B cell (primary cell): ENCODE results near the gene SIK3. TPM values are rescaled to one million over a fixed set of nuclear protein-coding genes. Genes with fewer than 3 reads are reported as not detected.

Experiments used
- ATAC-seq: fragments of 200-7000 bp; cut with Tn5 transposase; one replicate; pipeline ENCODE4 v1.10.0; 2021; ENCODE audit warnings: low read depth, mild to moderate bottlenecking, moderate number of reproducible peaks, moderate library complexity
- CTCF ChIA-PET: fragments of 350-600 bp; sonication (Branson Sonifier 250); formaldehyde crosslinking; loops from one replicate; lab custom pipeline; 2021; ENCODE audit warnings: antibody characterized with exemption, inconsistent platforms; lab: Charles Lee
- POLR2A ChIA-PET: fragments of 350-600 bp; sonication (Branson Sonifier 250); formaldehyde crosslinking; loops from one replicate; lab custom pipeline; 2021; ENCODE audit warnings: antibody characterized with exemption; lab: Charles Lee
- DNase-seq: peaks from one replicate; pipeline ENCODE4 v3.0.0; 2013
- H2AFZ ChIP-seq: 2 replicates; pipeline ENCODE4 v1.6.1; 2012; ENCODE audit warnings: mild to moderate bottlenecking, low read depth, low read length; ENCODE audit not compliant: insufficient read depth, poor library complexity, severe bottlenecking
- H3K27ac ChIP-seq, 2 donors: 1 replicate in 1 of 2; 2 replicates in 1 of 2; pipeline ENCODE4 v1.5.1; 2012 to 2013; ENCODE audit warnings: low read length in 2 of 2, mild to moderate bottlenecking in 2 of 2, moderate library complexity in 1 of 2
- H3K27me3 ChIP-seq, 4 experiments: fragments of 200-600 bp in 1 of 4; sonication (generic) in 1 of 4; replicated peaks in 1 of 4; 1 replicate in 2 of 4; 2 replicates in 2 of 4; pipeline versions ENCODE4 v1.6.1 to v1.7.0; 2013 to 2016; ENCODE audit warnings: low read length in 3 of 4, mild to moderate bottlenecking in 2 of 4, mixed read lengths in 1 of 4, moderate library complexity in 1 of 4; ENCODE audit not compliant: insufficient read depth in 4 of 4, control insufficient read depth in 3 of 4; ENCODE audit errors: control extremely low read depth in 1 of 4
- H3K36me3 ChIP-seq, 2 experiments: replicated peaks in 1 of 2; 1 replicate in 1 of 2; 2 replicates in 1 of 2; pipeline versions ENCODE4 v1.6.1 to v1.7.1; 2013; ENCODE audit warnings: low read length in 1 of 2; ENCODE audit not compliant: insufficient read depth in 2 of 2, control insufficient read depth in 1 of 2; ENCODE audit errors: control extremely low read depth in 1 of 2, extremely low read depth in 1 of 2
- H3K4me1 ChIP-seq, 2 donors: fragments of 200-600 bp in 1 of 2; sonication (generic) in 1 of 2; 1 replicate in 1 of 2; 2 replicates in 1 of 2; pipeline versions ENCODE4 v1.5.1 to v1.6.1; 2013 to 2017; ENCODE audit warnings: low read length in 2 of 2; ENCODE audit not compliant: control insufficient read depth in 2 of 2, insufficient read depth in 2 of 2
- H3K4me2 ChIP-seq: replicated peaks from 2 replicates; pipeline ENCODE3; 2012; ENCODE audit warnings: mild to moderate bottlenecking, low read depth, low read length; ENCODE audit not compliant: poor library complexity, severe bottlenecking
- H3K4me3 ChIP-seq, 5 experiments: fragments of 200-600 bp in 1 of 5; sonication (generic) in 1 of 5; 1 replicate in 3 of 5; 2 replicates in 2 of 5; pipeline versions ENCODE4 v1.5.1 to v1.7.0; 2011 to 2016; ENCODE audit warnings: low read length in 4 of 5, mild to moderate bottlenecking in 4 of 5, low read depth in 2 of 5, control low read depth in 1 of 5, moderate library complexity in 1 of 5; ENCODE audit not compliant: insufficient read depth in 1 of 5; ENCODE audit errors: control extremely low read depth in 1 of 5, extremely low read depth in 1 of 5
- H3K79me2 ChIP-seq: fragments of 200-600 bp; sonication (generic); one replicate; pipeline ENCODE4 v1.6.0; 2016; ENCODE audit warnings: low read length; ENCODE audit not compliant: control insufficient read depth, insufficient read depth
- H3K9ac ChIP-seq: fragments of 200-600 bp; sonication (generic); 2 replicates; pipeline ENCODE4 v1.6.1; 2017; ENCODE audit warnings: mild to moderate bottlenecking, low read length, moderate library complexity
- H3K9me3 ChIP-seq, 3 donors: one replicate each; pipeline versions ENCODE4 v1.6.1 to v1.7.1; 2013; ENCODE audit warnings: low read length in 2 of 3; ENCODE audit not compliant: control insufficient read depth in 2 of 3, insufficient read depth in 1 of 3; ENCODE audit errors: control extremely low read depth in 1 of 3
- H4K20me1 ChIP-seq: 2 replicates; pipeline ENCODE4 v1.6.0; 2012; ENCODE audit warnings: mild to moderate bottlenecking, low read length; ENCODE audit not compliant: insufficient read depth, control insufficient read depth, poor library complexity, severe bottlenecking
- H3K27ac Mint-ChIP-seq: one replicate; pipeline ENCODE4 v1.8.0; 2021; ENCODE audit warnings: mixed read lengths
- H3K27me3 Mint-ChIP-seq: one replicate; pipeline ENCODE4 v1.8.0; 2021; ENCODE audit warnings: mixed read lengths
- H3K4me1 Mint-ChIP-seq: one replicate; pipeline ENCODE4 v1.8.0; 2021; ENCODE audit warnings: mixed read lengths
- H3K4me3 Mint-ChIP-seq: one replicate; pipeline ENCODE4 v1.8.0; 2021; ENCODE audit warnings: mixed read lengths
- H3K9me3 Mint-ChIP-seq: one replicate; pipeline ENCODE4 v1.8.0; 2022; ENCODE audit warnings: mixed read lengths; ENCODE audit not compliant: insufficient read depth
- CTCF ChIP-seq: fragments of 200-600 bp; IDR thresholded peaks from one replicate; pipeline ENCODE4 v1.8.0; 2022; ENCODE audit warnings: antibody characterized with exemption, mild to moderate bottlenecking
- EZH2 ChIP-seq: IDR thresholded peaks from 2 replicates; pipeline ENCODE4 v1.6.1; 2012; ENCODE audit warnings: borderline replicate concordance, low read depth, mild to moderate bottlenecking, moderate library complexity, low read length; ENCODE audit not compliant: insufficient read depth, poor library complexity, severe bottlenecking
- WGBS: methylation state at CpG from one replicate; pipeline ENCODE4 v1.1.5; 2013; ENCODE audit warnings: missing lambda C conversion rate; ENCODE audit not compliant: insufficient coverage; 5-methylcytosine and 5-hydroxymethylcytosine counted together
- intact Hi-C: fragments of 100-400 bp; cut with micrococcal nuclease; formaldehyde crosslinking; loops from one replicate; pipeline ENCODE4 v1.10.0; 2022
- polyA plus RNA-seq: library from polyadenylated mRNA; depleted of rRNA; stranded (reverse); fragments of >200 nt; gene quantifications from 2 replicates; pipeline ENCODE4 v1.2.3, GENCODE V29; 2012
- total RNA-seq, 2 donors: library from RNA; stranded (reverse); fragments of 120-200 nt in 1 of 2; gene quantifications; 1 replicate in 1 of 2; 2 replicates in 1 of 2; pipeline versions ENCODE4 v1.2.3 to v1.2.4, GENCODE V29; 2013 to 2022

Gene SIK3
- total and polyA plus RNA-seq, 2 donors (not counting 1 experiment from before 2014, with no cell fraction given) = 36.5 to 180 TPM

- intact Hi-C loops = no loop called here
- H3K27ac Mint-ChIP-seq = no peak overlapping the region
- CTCF ChIA-PET = interaction anchor here (0.7 to 1.3 kb wide), 3 partner anchors 45 to 137 kb away, joined by 3 read pairs; no protein-coding TSS in a partner anchor
Observed at GRCh38 chr11:116962108-116962507, 136.1 kb downstream of the SIK3 start.

GRCh38 chr11:116960930-116961329, 137.3 kb downstream of the SIK3 start:
- intact Hi-C loops = no loop called here
- Histone ChIP-seq H2AFZ (no peak overlapping the region), H3K27ac (no peak overlapping the region), H4K20me1 (peaks cover 39% of the 10 kb centered on the region), H3K9me3 (no peaks in the 10 kb centered on the region), H3K4me3 (no peak overlapping the region), H3K36me3 (peaks cover 5 to 20% of the 10 kb centered on the region in 2 experiments), H3K79me2 (peaks cover 81% of the 10 kb centered on the region), H3K9ac (no peak overlapping the region), H3K4me2 (no peak overlapping the region), H3K4me1 (peaks cover 16 to 22% of the 10 kb centered on the region in 2 donors), H3K27me3 (no peaks in the 10 kb centered on the region)
- no peak overlapping the region for H3K27ac Mint-ChIP-seq
- H3K9me3 Mint-ChIP-seq = no peaks in the 10 kb centered on the region
- H3K4me1 Mint-ChIP-seq = peaks cover 43% of the 10 kb centered on the region
- 100% methylated on average over 1 of the region's 3 CpGs for WGBS
- H3K4me3 Mint-ChIP-seq = no peak overlapping the region
- no peaks in the 10 kb centered on the region for H3K27me3 Mint-ChIP-seq
- ATAC-seq (no peak), DNase-seq (no peak)
- ChIA-PET POLR2A (no interaction called here), CTCF (interaction anchor here (0.8 to 1.4 kb wide), 6 partner anchors 11 to 81 kb away, joined by 3 to 6 read pairs (median 3); no protein-coding TSS in a partner anchor)
- TF ChIP-seq CTCF = no peak
- no peak for TF ChIP-seq EZH2

More at GRCh38 chr11:116962108-116962507, 136.1 kb downstream of the SIK3 start:
- peaks cover 39% of the 10 kb centered on the region for H3K4me1 Mint-ChIP-seq
- Histone ChIP-seq H3K27me3 (no peaks in the 10 kb centered on the region), H3K4me3 (no peak overlapping the region), H3K4me2 (no peak overlapping the region), H3K27ac (no peak overlapping the region), H2AFZ (no peak overlapping the region), H3K9ac (no peak overlapping the region), H3K79me2 (peaks cover 87% of the 10 kb centered on the region), H3K4me1 (peaks cover 14 to 19% of the 10 kb centered on the region in 2 donors), H4K20me1 (peaks cover 40% of the 10 kb centered on the region), H3K9me3 (no peaks in the 10 kb centered on the region), H3K36me3 (peaks cover 3 to 10% of the 10 kb centered on the region in 2 experiments)
- POLR2A ChIA-PET = interaction anchor here (0.9 kb wide), 1 partner anchor 14 kb away, joined by 3 read pairs; no protein-coding TSS in a partner anchor
- DNase-seq = no peak
- no peak for ATAC-seq
- no peaks in the 10 kb centered on the region for H3K27me3 Mint-ChIP-seq
- H3K4me3 Mint-ChIP-seq = no peak overlapping the region
- TF ChIP-seq EZH2 = no peak
- H3K9me3 Mint-ChIP-seq = no peaks in the 10 kb centered on the region
- no CpG with 5 or more reads among the region's 4 CpGs for WGBS
